NCI-H1048 (cell line): ENCODE results near the gene RTBDN.
"Not testable (repeated sequence)": the region's sequence is repeated elsewhere in the genome, so short reads cannot be mapped to it uniquely, and the experiment has no call there.

Experiments
- DNase-seq: peaks from one replicate; lab custom pipeline; 2025; lab: John Stamatoyannopoulos, UW

The RTBDN gene

GRCh38 chr19:12817810-12818209 lies 16.6 kb downstream of the RTBDN start:
- DNase-seq = not testable (repeated sequence)

GRCh38 chr19:12817188-12817587 lies 17.2 kb downstream of the RTBDN start:
- DNase-seq = not testable (repeated sequence)

GRCh38 chr19:12815088-12815487 lies 19.3 kb downstream of the RTBDN start:
- no peak for DNase-seq

- peak; percentile 71 for DNase-seq
Measured at GRCh38 chr19:12806242-12807081, 27.9 kb downstream of the RTBDN start, which contains the start of gene RNASEH2A. TSS of gene RNASEH2A (plus strand) at chr19:12806584. CDS start at chr19:12806674, 90 bp downstream.

GRCh38 chr19:12804051-12804450 lies 30.3 kb downstream of the RTBDN start:
- no peak for DNase-seq

- DNase-seq = no peak
Measured at GRCh38 chr19:12802267-12803106, 31.9 kb downstream of the RTBDN start.

GRCh38 chr19:12801466-12802266 lies 32.7 kb downstream of the RTBDN start, which contains the start of the genes PRDX2 and THSD8:
TSS of gene PRDX2 (minus strand) at chr19:12801800. CDS start at chr19:12801261, 539 bp downstream.
TSS of gene THSD8 (plus strand) at chr19:12802069. CDS start at chr19:12802072, 3 bp downstream.
- DNase-seq = peak; percentile 66

- DNase-seq = no peak
Measured at GRCh38 chr19:12800923-12801465, 33.4 kb downstream of the RTBDN start.

- DNase-seq = no peak
Measured at GRCh38 chr19:12800466-12800770, 34.0 kb downstream of the RTBDN start.

GRCh38 chr19:12799742-12800465 lies 34.5 kb downstream of the RTBDN start:
- no peak for DNase-seq

- DNase-seq = not testable (repeated sequence)
Measured at GRCh38 chr19:12797607-12798006, 36.8 kb downstream of the RTBDN start.

GRCh38 chr19:12797141-12797587 lies 37.2 kb downstream of the RTBDN start:
- DNase-seq = no peak

- peak; percentile 61 for DNase-seq
Measured at GRCh38 chr19:12796146-12797071, 38.0 kb downstream of the RTBDN start.

- DNase-seq = no peak
Measured at GRCh38 chr19:12794971-12795381, 39.4 kb downstream of the RTBDN start.

- no peak for DNase-seq
Measured at GRCh38 chr19:12794196-12794941, 40.0 kb downstream of the RTBDN start.

- DNase-seq = peak; percentile 85
Measured at GRCh38 chr19:12793290-12794195, 40.8 kb downstream of the RTBDN start.

- no peak for DNase-seq
Measured at GRCh38 chr19:12792853-12793289, 41.5 kb downstream of the RTBDN start.
